HG02943 (cell line): ENCODE data around the gene PRF1.

ENCODE experiments used
- ATAC-seq: cut with Tn5 transposase; IDR thresholded peaks from one replicate; pipeline ENCODE4 v1.9.1; 2021; ENCODE audit warnings: mild to moderate bottlenecking, low read depth, moderate library complexity; ENCODE audit not compliant: unreplicated experiment

Gene PRF1

GRCh38 chr10:70563230-70563629 lies 39.3 kb downstream of the PRF1 start:
- ATAC-seq: no peak

- no peak for ATAC-seq
Observed at GRCh38 chr10:70562036-70562755, 40.3 kb downstream of the PRF1 start.

GRCh38 chr10:70561558-70561957 lies 41.0 kb downstream of the PRF1 start:
- ATAC-seq: no peak

GRCh38 chr10:70561070-70561469 lies 41.5 kb downstream of the PRF1 start:
- ATAC-seq: no peak

GRCh38 chr10:70560511-70560941 lies 42.0 kb downstream of the PRF1 start:
- no peak for ATAC-seq

GRCh38 chr10:70559861-70560260 lies 42.7 kb downstream of the PRF1 start:
- no peak for ATAC-seq

- no peak for ATAC-seq
Observed at GRCh38 chr10:70558871-70559810, 43.4 kb downstream of the PRF1 start.

GRCh38 chr10:70558295-70558694 lies 44.2 kb downstream of the PRF1 start:
- no peak for ATAC-seq

- ATAC-seq: no peak
Observed at GRCh38 chr10:70557876-70558275, 44.7 kb downstream of the PRF1 start.

GRCh38 chr10:70557086-70557845 lies 45.3 kb downstream of the PRF1 start:
- ATAC-seq: no peak

GRCh38 chr10:70555371-70555770 lies 47.2 kb downstream of the PRF1 start:
- ATAC-seq: no peak

- no peak for ATAC-seq
Observed at GRCh38 chr10:70552586-70552985, 50.0 kb downstream of the PRF1 start.

GRCh38 chr10:70551971-70552422 lies 50.5 kb downstream of the PRF1 start:
- ATAC-seq: no peak

GRCh38 chr10:70551466-70551865 lies 51.1 kb downstream of the PRF1 start:
- ATAC-seq: no peak

- ATAC-seq: no peak
Observed at GRCh38 chr10:70550459-70550858, 52.1 kb downstream of the PRF1 start.

- ATAC-seq: no peak
Observed at GRCh38 chr10:70549962-70550458, 52.5 kb downstream of the PRF1 start.

- no peak for ATAC-seq
Observed at GRCh38 chr10:70549351-70549961, 53.1 kb downstream of the PRF1 start.
